Measurements from ENCODE around the gene WWOX.

WWOX gene

GRCh38 chr16:78154729-78155461 is 55.4 kb downstream of the WWOX start:
- H3K27ac ChIP-seq: no peak overlapping the region
- no peak overlapping the region for H3K4me3 ChIP-seq
- no peak for DNase-seq (ENCODE audit: low spot score)
- TF ChIP-seq, protein P1, sequence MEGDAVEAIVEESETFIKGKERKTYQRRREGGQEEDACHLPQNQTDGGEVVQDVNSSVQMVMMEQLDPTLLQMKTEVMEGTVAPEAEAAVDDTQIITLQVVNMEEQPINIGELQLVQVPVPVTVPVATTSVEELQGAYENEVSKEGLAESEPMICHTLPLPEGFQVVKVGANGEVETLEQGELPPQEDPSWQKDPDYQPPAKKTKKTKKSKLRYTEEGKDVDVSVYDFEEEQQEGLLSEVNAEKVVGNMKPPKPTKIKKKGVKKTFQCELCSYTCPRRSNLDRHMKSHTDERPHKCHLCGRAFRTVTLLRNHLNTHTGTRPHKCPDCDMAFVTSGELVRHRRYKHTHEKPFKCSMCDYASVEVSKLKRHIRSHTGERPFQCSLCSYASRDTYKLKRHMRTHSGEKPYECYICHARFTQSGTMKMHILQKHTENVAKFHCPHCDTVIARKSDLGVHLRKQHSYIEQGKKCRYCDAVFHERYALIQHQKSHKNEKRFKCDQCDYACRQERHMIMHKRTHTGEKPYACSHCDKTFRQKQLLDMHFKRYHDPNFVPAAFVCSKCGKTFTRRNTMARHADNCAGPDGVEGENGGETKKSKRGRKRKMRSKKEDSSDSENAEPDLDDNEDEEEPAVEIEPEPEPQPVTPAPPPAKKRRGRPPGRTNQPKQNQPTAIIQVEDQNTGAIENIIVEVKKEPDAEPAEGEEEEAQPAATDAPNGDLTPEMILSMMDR (IDR thresholded peaks at IDR 0.05): no peak

DNA sequence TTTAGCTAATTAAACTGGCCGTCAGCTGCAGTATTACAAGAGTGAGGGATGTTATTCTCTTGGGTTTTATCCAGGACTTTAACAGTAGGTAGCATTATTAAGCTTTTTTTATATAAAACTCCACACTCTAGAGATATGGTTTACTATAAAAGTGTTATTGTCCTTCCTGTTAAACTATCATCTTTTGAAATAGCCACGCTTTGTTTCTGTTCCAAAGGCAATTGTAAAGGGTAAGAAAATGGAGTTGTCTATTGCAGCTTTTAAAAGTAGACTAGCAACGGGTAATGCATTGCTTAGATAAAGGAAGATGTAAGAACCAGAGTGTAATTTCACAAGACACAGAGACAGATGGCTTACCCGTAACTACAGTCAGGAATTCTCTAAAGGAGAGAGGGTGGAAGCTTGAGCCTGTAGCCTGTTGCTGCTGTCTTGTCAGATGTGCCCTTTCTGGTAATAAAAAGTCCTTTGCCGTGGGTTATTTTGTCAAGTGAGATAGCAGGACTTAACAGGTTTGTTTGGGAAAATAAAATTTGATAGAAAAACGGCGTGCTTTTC is 56.4 kb downstream of the WWOX start:
- Histone ChIP-seq H3K4me3 (no peak overlapping the region), H3K27ac (no peak overlapping the region)
- DNase-seq (ENCODE audit: low spot score): no peak
- TF ChIP-seq, protein P1 (IDR thresholded peaks at IDR 0.05): no peak

GRCh38 chr16:78161023-78161729 is 61.7 kb downstream of the WWOX start:
- Histone ChIP-seq H3K4me3 (no peak overlapping the region), H3K27ac (no peak overlapping the region)
- TF ChIP-seq, protein P1 (IDR thresholded peaks at IDR 0.05): no peak
- DNase-seq (ENCODE audit: low spot score): no peak

DNA sequence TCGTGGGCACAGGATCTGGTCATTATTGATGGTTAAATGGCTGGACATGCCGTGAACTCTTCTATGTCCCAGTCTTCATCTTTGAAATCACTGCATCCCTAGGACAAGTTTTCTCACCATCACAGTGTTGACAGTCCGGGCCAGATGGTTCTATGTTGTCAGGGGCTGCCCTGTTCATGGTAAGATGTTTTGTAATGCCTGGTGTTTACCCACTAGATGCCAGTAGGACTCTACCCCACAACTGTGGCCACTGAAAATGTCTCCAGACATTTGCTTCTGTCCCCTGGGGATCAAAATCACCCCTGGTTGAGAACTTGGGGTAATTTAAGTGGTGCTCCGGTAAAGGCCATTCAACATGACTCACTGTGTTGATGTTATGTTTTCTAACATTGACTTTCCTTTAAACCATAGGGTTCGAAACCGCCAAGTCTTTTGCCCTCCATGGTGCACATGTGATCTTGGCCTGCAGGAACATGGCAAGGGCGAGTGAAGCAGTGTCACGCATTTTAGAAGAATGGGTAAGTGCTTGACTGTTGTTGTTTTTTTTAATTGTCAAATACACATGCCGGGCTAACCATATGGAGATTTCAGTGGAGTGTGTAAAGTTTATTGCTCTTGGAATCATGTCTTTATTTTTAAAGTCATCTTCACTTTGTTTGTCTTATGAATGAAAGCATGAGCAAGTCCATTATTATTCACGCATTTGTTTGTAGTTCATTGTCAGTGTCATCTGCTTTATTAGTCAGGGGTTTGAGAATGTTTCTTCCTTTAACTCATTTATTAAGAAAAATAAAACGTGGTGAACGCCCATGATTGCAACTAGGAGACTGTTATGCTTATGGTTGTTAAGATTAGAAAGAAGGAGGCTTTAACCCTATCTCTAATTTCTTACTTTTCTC is 64.6 kb downstream of the WWOX start:
- no peak for DNase-seq (ENCODE audit: low spot score)
- no peak overlapping the region for H3K4me3 ChIP-seq
- TF ChIP-seq, protein P1 (IDR thresholded peaks at IDR 0.05): no peak
- H3K27ac ChIP-seq: no peak overlapping the region

- DNase-seq (ENCODE audit: low spot score): no peak
- H3K27ac ChIP-seq: no peak overlapping the region
- TF ChIP-seq, protein P1 (IDR thresholded peaks at IDR 0.05): no peak
Measured at GRCh38 chr16:78170494-78170933, 71.1 kb downstream of the WWOX start.

GRCh38 chr16:78175287-78175686 is 75.8 kb downstream of the WWOX start:
- H3K4me3 ChIP-seq: no peak overlapping the region
- TF ChIP-seq, protein P1 (IDR thresholded peaks at IDR 0.05): no peak
- H3K27ac ChIP-seq: no peak overlapping the region
- DNase-seq (ENCODE audit: low spot score): no peak

More at GRCh38 chr16:78170494-78170933, 71.1 kb downstream of the WWOX start:
- H3K4me3 ChIP-seq: no peak overlapping the region

Data from coronary artery (tissue), 2 donors.